Panc1 (cell line): ENCODE measurements around the gene PFN2. TPM values are rescaled to one million over a fixed set of nuclear protein-coding genes. Genes with fewer than 3 reads are reported as not detected.

Source experiments
- ATAC-seq: fragments of 200-7000 bp; cut with Tn5 transposase; 2 replicates; pipeline ENCODE4 v1.9.1; 2020; ENCODE audit warnings: mild to moderate bottlenecking, moderate library complexity
- BruUV-seq: library from RNA; stranded (reverse); fragments of 400-500 nt; replicated peaks from 2 replicates; lab custom pipeline; 2021; lab: Mats Ljungman, UMichigan
- CTCF ChIA-PET: fragments of 300-600 bp; sonication (Branson Sonifier 250); formaldehyde crosslinking; loops from one replicate; lab custom pipeline; 2022; ENCODE audit warnings: antibody characterized with exemption; lab: Charles Lee
- POLR2A ChIA-PET: fragments of 300-600 bp; sonication (Branson Sonifier 250); formaldehyde crosslinking; loops from one replicate; lab custom pipeline; 2022; ENCODE audit warnings: antibody characterized with exemption; lab: Charles Lee
- DNase-seq: peaks from one replicate; pipeline ENCODE4 v3.0.0-alpha.2; 2010; ENCODE audit warnings: low read depth, low spot score
- H3K27ac ChIP-seq: 2 replicates; pipeline ENCODE4 v1.5.1; 2011; ENCODE audit warnings: mild to moderate bottlenecking, low read length, inconsistent platforms
- H3K27me3 ChIP-seq: fragments of 200-500 bp; sonication (Bioruptor generic); 2 replicates; pipeline ENCODE4 v1.6.0; 2014; ENCODE audit warnings: low read length, inconsistent platforms; ENCODE audit not compliant: control insufficient read depth, insufficient read depth
- H3K36me3 ChIP-seq: fragments of 200-500 bp; sonication (Bioruptor generic); 2 replicates; pipeline ENCODE4 v1.5.1; 2014; ENCODE audit warnings: inconsistent platforms, mild to moderate bottlenecking, low read length, moderate library complexity; ENCODE audit not compliant: control insufficient read depth, insufficient read depth
- H3K4me1 ChIP-seq: 2 replicates; pipeline ENCODE4 v1.5.1; 2011; ENCODE audit warnings: inconsistent platforms, mild to moderate bottlenecking, low read length, moderate library complexity; ENCODE audit not compliant: control insufficient read depth, insufficient read depth
- H3K4me3 ChIP-seq, 2 experiments: 2 replicates each; pipeline ENCODE4 v1.5.1; 2011 to 2012; ENCODE audit warnings: low read depth in 2 of 2, low read length in 2 of 2, mild to moderate bottlenecking in 2 of 2, inconsistent platforms in 1 of 2, moderate library complexity in 1 of 2
- H3K9me3 ChIP-seq: fragments of 200-500 bp; sonication (Bioruptor generic); 2 replicates; pipeline ENCODE4 v1.5.1; 2014; ENCODE audit warnings: low read depth, mild to moderate bottlenecking, inconsistent platforms, low read length, moderate library complexity; ENCODE audit not compliant: control insufficient read depth, insufficient read depth
- CTCF ChIP-seq: fragments of 450-650 bp; IDR thresholded peaks from 2 replicates; pipeline ENCODE4 v1.5.1; 2017; ENCODE audit warnings: mild to moderate bottlenecking
- POLR2AphosphoS5 ChIP-seq: IDR thresholded peaks from 2 replicates; pipeline ENCODE4 v1.6.1; 2012; ENCODE audit warnings: mild to moderate bottlenecking, low read depth, low read length, moderate library complexity
- REST ChIP-seq, 2 experiments: IDR thresholded peaks; 2 replicates each; pipeline ENCODE4 v1.6.1; 2011 to 2012; ENCODE audit warnings: low read depth in 2 of 2, control low read depth in 1 of 2, low read length in 1 of 2, mild to moderate bottlenecking in 1 of 2, moderate library complexity in 1 of 2; ENCODE audit not compliant: insufficient read depth in 1 of 2
- SIN3A ChIP-seq: IDR thresholded peaks from 2 replicates; pipeline ENCODE4 v1.6.1; 2012; ENCODE audit warnings: low read depth, mild to moderate bottlenecking, low read length, moderate library complexity, borderline replicate concordance; ENCODE audit not compliant: insufficient read depth
- TCF7L2 ChIP-seq: IDR thresholded peaks from 2 replicates; pipeline ENCODE4 v1.6.1; 2011; ENCODE audit warnings: mild to moderate bottlenecking, low read depth, low read length, inconsistent platforms
- in situ Hi-C: cut with HindIII; loops from 2 replicates; pipeline ENCODE4 v1.10.0; 2016; ENCODE audit warnings: low sequenced_read_pairs, low pct_unique_long_range_greater_than_20kb
- intact Hi-C: fragments of 100-400 bp; cut with micrococcal nuclease; formaldehyde crosslinking; loops from one replicate; pipeline ENCODE4 v1.10.0; 2022; ENCODE audit not compliant: unreplicated experiment
- total RNA-seq: library from RNA; stranded (reverse); gene quantifications from one replicate; pipeline ENCODE4 v1.2.1, GENCODE V29; 2021; ENCODE audit not compliant: unreplicated experiment

The PFN2 gene
- total RNA-seq, 1 experiment from 2014 or later: 220 TPM

GRCh38 chr3:149917124-149917667 lies 53.5 kb downstream of the PFN2 start:
- H3K4me1 ChIP-seq: no peaks in the 10 kb centered on the region

More at GRCh38 chr3:149917124-149917667, 53.5 kb downstream of the PFN2 start:
- in situ Hi-C loops: no loop called here
- Histone ChIP-seq H3K27me3 (no peaks in the 10 kb centered on the region), H3K36me3 (peaks cover 7% of the 10 kb centered on the region; the same call in 1 of the 2 replicates), H3K9me3 (no peaks in the 10 kb centered on the region), H3K27ac (no peak overlapping the region), H3K4me3 (no peak overlapping the region)
- POLR2A ChIA-PET: no interaction called here
- CTCF ChIA-PET: no interaction called here
- intact Hi-C loops: no loop called here
- BruUV-seq: no TSS peak
- DNase-seq (no peak), ATAC-seq (no peak)
- TF ChIP-seq CTCF (no peak), TCF7L2 (no peak), REST (IDR thresholded peaks at IDR 0.05; ENCODE audit: insufficient read depth in 1 of 2, low read depth in 2 of 2, low read length in 1 of 2) (no peak), SIN3A (no peak), POLR2AphosphoS5 (no peak)

Other genes with a start within 250 kb of the PFN2 start
- gene COMMD2, start 218.4 kb downstream of the PFN2 start, total RNA-seq: 70.2 TPM
- gene ANKUB1, start 178.3 kb downstream of the PFN2 start, total RNA-seq: not detected
- gene RNF13, start 157.7 kb downstream of the PFN2 start, total RNA-seq: 76.9 TPM